ENCODE data around the gene MFAP4. TPM values are rescaled to one million over a fixed set of nuclear protein-coding genes. Genes with fewer than 3 reads are reported as not detected.

MFAP4 gene
- total RNA-seq, 1 experiment from 2014 or later, result 4.0 TPM

GRCh38 chr17:19405114-19405513 lies 18.1 kb upstream of the MFAP4 start:
- Mint-ChIP-seq H3K27ac (no peak overlapping the region), H3K4me1 (peaks cover 2% of the 10 kb centered on the region), H3K27me3 (ENCODE audit: low read depth) (no peaks in the 10 kb centered on the region; the same call in 1 of the 2 replicates), H3K9me3 (peaks cover 3% of the 10 kb centered on the region; the same call in 1 of the 2 replicates), H3K4me3 (no peak overlapping the region), H3K36me3 (no peaks in the 10 kb centered on the region)
- no peak for DNase-seq (ENCODE audit: low spot score)
- TF ChIP-seq CTCF (IDR thresholded peaks at IDR 0.05) (no peak), GABPB1 (CRISPR knock-in tag; IDR thresholded peaks at IDR 0.05) (no peak)
- CTCF ChIA-PET, result no interaction called here
- POLR2A ChIA-PET, result interaction anchor here (1.2 kb wide), 1 partner anchor 61 kb away, joined by 3 read pairs; no protein-coding TSS in a partner anchor
- ATAC-seq, result no peak

- no peaks in the 10 kb centered on the region for H3K36me3 Mint-ChIP-seq
- CTCF ChIA-PET, result no interaction called here
These were observed 17.3 kb upstream of the MFAP4 start for GRCh38 chr17:19404264-19404663.

More at GRCh38 chr17:19404264-19404663, 17.3 kb upstream of the MFAP4 start:
- Mint-ChIP-seq H3K9me3 (peaks cover 3% of the 10 kb centered on the region; the same call in 1 of the 2 replicates), H3K4me1 (no peaks in the 10 kb centered on the region), H3K27ac (no peak overlapping the region), H3K27me3 (ENCODE audit: low read depth) (no peaks in the 10 kb centered on the region; the same call in 1 of the 2 replicates), H3K4me3 (no peak overlapping the region)
- no peak for DNase-seq (ENCODE audit: low spot score)
- ATAC-seq, result no peak
- POLR2A ChIA-PET, result no interaction called here
- TF ChIP-seq ZNF416 (CRISPR knock-in tag; IDR thresholded peaks at IDR 0.05), result no peak
- TF ChIP-seq PRDM15 (CRISPR knock-in tag; IDR thresholded peaks at IDR 0.05), result no peak
- TF ChIP-seq ZNF396 (CRISPR knock-in tag; IDR thresholded peaks at IDR 0.05; ENCODE audit: borderline replicate concordance), result no peak
- no peak for TF ChIP-seq KAT7 (CRISPR knock-in tag; IDR thresholded peaks at IDR 0.05; ENCODE audit: borderline replicate concordance)
- TF ChIP-seq ZNF425 (CRISPR knock-in tag; conservative IDR thresholded peaks at IDR 0.05), result no peak
- TF ChIP-seq ZNF263 (CRISPR knock-in tag; IDR thresholded peaks at IDR 0.05; ENCODE audit: low read depth), result no peak
- TF ChIP-seq ETV6 (CRISPR knock-in tag; IDR thresholded peaks at IDR 0.05), result no peak
- no peak for TF ChIP-seq ZBTB43 (CRISPR knock-in tag; IDR thresholded peaks at IDR 0.05)
- TF ChIP-seq CDX4 (CRISPR knock-in tag; IDR thresholded peaks at IDR 0.05; ENCODE audit: borderline replicate concordance), result no peak
- no peak for TF ChIP-seq NR2C2 (CRISPR knock-in tag; IDR thresholded peaks at IDR 0.05)
- TF ChIP-seq SMAD3 (CRISPR knock-in tag; IDR thresholded peaks at IDR 0.05; ENCODE audit: borderline replicate concordance), result no peak
- TF ChIP-seq SOX15 (CRISPR knock-in tag; IDR thresholded peaks at IDR 0.05), result no peak
- no peak for TF ChIP-seq NFYB (CRISPR knock-in tag; conservative IDR thresholded peaks at IDR 0.05; ENCODE audit: low read depth)
- TF ChIP-seq ZNF512 (CRISPR knock-in tag; IDR thresholded peaks at IDR 0.05; ENCODE audit: borderline replicate concordance), result no peak
- TF ChIP-seq ESRRA (CRISPR knock-in tag; IDR thresholded peaks at IDR 0.05; ENCODE audit: borderline replicate concordance), result no peak
- no peak for TF ChIP-seq RELA (CRISPR knock-in tag; IDR thresholded peaks at IDR 0.05; ENCODE audit: borderline replicate concordance)
